Activated CD8-positive, alpha-beta memory T cell treated with anti-CD3 and anti-CD28 coated beads for 24 hours (primary cell): ENCODE results near the gene TMEM150B.

Experiments
- DNase-seq: peaks from one replicate; pipeline ENCODE4 v3.0.0-alpha.2; 2020

The TMEM150B gene

GRCh38 chr19:55275851-55276719 lies 49.1 kb downstream of the TMEM150B start:
- DNase-seq: no peak

- DNase-seq: no peak
Measured at GRCh38 chr19:55273978-55274707, 51.0 kb downstream of the TMEM150B start.

GRCh38 chr19:55272142-55272541 lies 53.0 kb downstream of the TMEM150B start:
- DNase-seq: no peak

- no peak for DNase-seq
Measured at GRCh38 chr19:55270172-55270942, 54.8 kb downstream of the TMEM150B start.

- DNase-seq: no peak
Measured at GRCh38 chr19:55269299-55269698, 55.8 kb downstream of the TMEM150B start.

GRCh38 chr19:55266840-55267239 lies 58.3 kb downstream of the TMEM150B start:
- no peak for DNase-seq

- DNase-seq: no peak
Measured at GRCh38 chr19:55266404-55266803, 58.7 kb downstream of the TMEM150B start.

GRCh38 chr19:55265723-55266386 lies 59.3 kb downstream of the TMEM150B start:
- no peak for DNase-seq

GRCh38 chr19:55265173-55265572 lies 60.0 kb downstream of the TMEM150B start:
- DNase-seq: no peak

- DNase-seq: no peak
Measured at GRCh38 chr19:55264531-55264930, 60.6 kb downstream of the TMEM150B start.
